IMR-90 (cell line): ENCODE data around the gene TECPR2. TPM values are rescaled to one million over a fixed set of nuclear protein-coding genes. Genes with fewer than 3 reads are reported as not detected.

Source experiments
- ATAC-seq: fragments of 200-7000 bp; cut with Tn5 transposase; 2 replicates; pipeline ENCODE4 v1.9.1; 2020; ENCODE audit warnings: low read depth, mild to moderate bottlenecking, moderate library complexity
- BruUV-seq: library from RNA; stranded (reverse); fragments of 400-500 nt; replicated peaks from 2 replicates; lab custom pipeline; 2021; lab: Mats Ljungman, UMichigan
- CTCF ChIA-PET: fragments of 300-600 bp; formaldehyde crosslinking; extraction: SDS; loops from one replicate; lab custom pipeline; 2021; ENCODE audit warnings: antibody characterized with exemption; lab: Yijun Ruan, JAX
- POLR2A ChIA-PET: fragments of 300-600 bp; sonication (Branson Sonifier 250); formaldehyde crosslinking; loops from one replicate; lab custom pipeline; 2022; ENCODE audit warnings: antibody characterized with exemption; ENCODE audit not compliant: unreplicated experiment; lab: Charles Lee
- DNase-seq: peaks from one replicate; pipeline ENCODE4 v3.0.0; 2013
- H2AFZ ChIP-seq: replicated peaks from 2 replicates; pipeline ENCODE3; 2013; ENCODE audit warnings: low read length, mild to moderate bottlenecking; ENCODE audit not compliant: poor library complexity
- H2AK5ac ChIP-seq: 2 replicates; pipeline ENCODE4 v1.6.1; 2013; ENCODE audit warnings: low read depth, low read length, inconsistent platforms
- H2AK9ac ChIP-seq: replicated peaks from 2 replicates; pipeline ENCODE3; 2013; ENCODE audit warnings: mild to moderate bottlenecking, low read depth, low read length, moderate library complexity; ENCODE audit not compliant: poor library complexity
- H2BK120ac ChIP-seq: 2 replicates; pipeline ENCODE4 v1.6.1; 2013; ENCODE audit warnings: low read depth, low read length, inconsistent platforms
- H2BK15ac ChIP-seq: 3 replicates; pipeline ENCODE4 v1.6.1; 2013; ENCODE audit warnings: low read depth, low read length, inconsistent platforms
- H2BK20ac ChIP-seq: 2 replicates; pipeline ENCODE4 v1.6.1; 2013; ENCODE audit warnings: low read depth, mild to moderate bottlenecking, inconsistent platforms, low read length, moderate library complexity
- H2BK5ac ChIP-seq: 2 replicates; pipeline ENCODE4 v1.6.1; 2013; ENCODE audit warnings: mild to moderate bottlenecking, low read depth, low read length, inconsistent platforms; ENCODE audit not compliant: poor library complexity, severe bottlenecking
- H3K14ac ChIP-seq: replicated peaks from 2 replicates; pipeline ENCODE4 v1.6.1; 2013; ENCODE audit warnings: low read depth, low read length, inconsistent platforms
- H3K18ac ChIP-seq: 2 replicates; pipeline ENCODE4 v1.6.1; 2013; ENCODE audit warnings: low read depth, low read length, control low read depth
- H3K23ac ChIP-seq: 2 replicates; pipeline ENCODE4 v1.6.1; 2013; ENCODE audit warnings: low read depth, low read length, inconsistent platforms
- H3K27ac ChIP-seq: 2 replicates; pipeline ENCODE4 v1.5.1; 2013; ENCODE audit warnings: mild to moderate bottlenecking, control low read depth, low read length; ENCODE audit not compliant: insufficient read depth
- H3K27me3 ChIP-seq: 2 replicates; pipeline ENCODE4 v1.6.1; 2013; ENCODE audit warnings: low read length; ENCODE audit not compliant: control insufficient read depth, insufficient read depth
- H3K36me3 ChIP-seq: 2 replicates; pipeline ENCODE4 v1.6.1; 2013; ENCODE audit warnings: low read length, mixed read lengths; ENCODE audit not compliant: control insufficient read depth, insufficient read depth
- H3K4ac ChIP-seq: 2 replicates; pipeline ENCODE4 v1.6.1; 2013; ENCODE audit warnings: low read depth, low read length, inconsistent platforms
- H3K4me1 ChIP-seq: 2 replicates; pipeline ENCODE4 v1.6.1; 2013; ENCODE audit warnings: low read length, mixed read lengths; ENCODE audit not compliant: control insufficient read depth, insufficient read depth
- H3K4me2 ChIP-seq: 2 replicates; pipeline ENCODE4 v1.6.1; 2013; ENCODE audit warnings: low read depth, mild to moderate bottlenecking, control low read depth, low read length, moderate library complexity
- H3K4me3 ChIP-seq: 2 replicates; pipeline ENCODE4 v1.5.1; 2013; ENCODE audit warnings: low read depth, mild to moderate bottlenecking, control low read depth, low read length, moderate library complexity; ENCODE audit not compliant: insufficient read depth
- H3K56ac ChIP-seq: 2 replicates; pipeline ENCODE4 v1.6.1; 2013; ENCODE audit warnings: low read length, inconsistent platforms; ENCODE audit not compliant: insufficient read depth; ENCODE audit errors: extremely low read depth
- H3K79me1 ChIP-seq, 2 experiments: 2 replicates each; pipeline ENCODE4 v1.6.1; 2013; ENCODE audit warnings: low read length in 2 of 2, inconsistent platforms in 1 of 2, low read depth in 1 of 2
- H3K9ac ChIP-seq: 2 replicates; pipeline ENCODE4 v1.6.1; 2013; ENCODE audit warnings: low read depth, low read length, control low read depth
- H3K9me1 ChIP-seq: 2 replicates; pipeline ENCODE4 v1.6.1; 2013; ENCODE audit warnings: low read length, inconsistent platforms; ENCODE audit not compliant: insufficient read depth
- H3K9me3 ChIP-seq: 2 replicates; pipeline ENCODE4 v1.6.1; 2013; ENCODE audit warnings: low read length; ENCODE audit not compliant: control insufficient read depth, insufficient read depth
- H4K20me1 ChIP-seq: 2 replicates; pipeline ENCODE4 v1.6.1; 2013; ENCODE audit warnings: low read length, inconsistent platforms; ENCODE audit not compliant: insufficient read depth
- H4K5ac ChIP-seq: 2 replicates; pipeline ENCODE4 v1.6.1; 2013; ENCODE audit warnings: mild to moderate bottlenecking, low read depth, low read length, control low read depth
- H4K8ac ChIP-seq, 2 experiments: 2 replicates each; pipeline ENCODE4 v1.6.1; 2013; ENCODE audit warnings: low read depth in 2 of 2, low read length in 2 of 2, control low read depth in 1 of 2, inconsistent platforms in 1 of 2
- H4K91ac ChIP-seq: 2 replicates; pipeline ENCODE4 v1.6.1; 2013; ENCODE audit warnings: low read depth, low read length, inconsistent platforms; ENCODE audit not compliant: insufficient read depth
- MAFK ChIP-seq: IDR thresholded peaks from 2 replicates; pipeline ENCODE4 v1.6.1; 2012; ENCODE audit warnings: low read depth, low read length, improper control_type of control experiment
- MAZ ChIP-seq: IDR thresholded peaks from 2 replicates; pipeline ENCODE4 v1.6.1; 2012; ENCODE audit warnings: low read depth, mild to moderate bottlenecking, low read length, improper control_type of control experiment, moderate library complexity, borderline replicate concordance
- MXI1 ChIP-seq: IDR thresholded peaks from 2 replicates; pipeline ENCODE4 v1.6.1; 2012; ENCODE audit warnings: low read depth, mild to moderate bottlenecking, low read length, moderate library complexity, borderline replicate concordance
- NFE2L2 ChIP-seq: fragments of 150-350 bp; IDR thresholded peaks from 2 replicates; pipeline ENCODE4 v1.6.1; 2016; ENCODE audit warnings: low read depth, mild to moderate bottlenecking, low read length
- RAD21 ChIP-seq: IDR thresholded peaks from 2 replicates; pipeline ENCODE4 v1.6.1; 2012; ENCODE audit warnings: low read length, improper control_type of control experiment
- WGBS, 2 experiments: methylation state at CpG; one replicate each; pipeline versions ENCODE4 v1.1.5 to v1.1.7; 2013; ENCODE audit warnings: missing lambda C conversion rate in 2 of 2; ENCODE audit not compliant: insufficient read length in 1 of 2; ENCODE audit errors: extremely low coverage in 2 of 2; 5-methylcytosine and 5-hydroxymethylcytosine counted together
- dilution Hi-C: fragments of 300-500 bp; cut with HindIII; formaldehyde crosslinking; loops from one replicate; pipeline ENCODE4 v1.14.3; 2018; ENCODE audit warnings: low sequenced_read_pairs; ENCODE audit not compliant: unreplicated experiment
- in situ Hi-C: fragments of 300-500 bp; cut with MboI; formaldehyde crosslinking; loops from 3 replicates; pipeline ENCODE4 v1.14.3; 2019; ENCODE audit warnings: low sequenced_read_pairs, inconsistent platforms, mixed read lengths
- intact Hi-C: fragments of 100-400 bp; cut with micrococcal nuclease; formaldehyde crosslinking; loops from 2 replicates; pipeline ENCODE4 v1.10.0; 2022
- polyA plus RNA-seq, 3 experiments: library from polyadenylated mRNA; depleted of rRNA; stranded (reverse); fragments of >200 nt; gene quantifications; 2 replicates each; pipeline ENCODE4 v1.2.3, GENCODE V29; 2012; ENCODE audit warnings: low replicate concordance in 1 of 3
- total RNA-seq: library from RNA; depleted of rRNA; stranded (reverse); fragments of >200 nt; gene quantifications from 2 replicates; pipeline ENCODE4 v1.2.3, GENCODE V29; 2012

TECPR2 gene
- total and polyA plus RNA-seq, 2 of the 4 experiments (the other 2 are of a cell fraction): 9.5 to 11.7 TPM

GRCh38 chr14:102491366-102491765 lies 128.6 kb downstream of the TECPR2 start:
- H2AK9ac ChIP-seq: no peak overlapping the region
- WGBS, 2 experiments: 84% methylated on average over 3 of the region's 3 CpGs; no CpG with 5 or more reads in 1 of the 2 experiments
- no peak overlapping the region for H3K14ac ChIP-seq
- H2BK20ac ChIP-seq: no peak overlapping the region
- peaks cover 3% of the 10 kb centered on the region for H4K20me1 ChIP-seq
- no peak overlapping the region for H2BK120ac ChIP-seq
- no peak overlapping the region for H3K23ac ChIP-seq
- intact Hi-C loops (no loop called here), in situ Hi-C loops (no loop called here), dilution Hi-C loops (no loop called here)
- no peaks in the 10 kb centered on the region; the same call in 1 of the 2 replicates for H3K36me3 ChIP-seq
- H3K27ac ChIP-seq: no peak overlapping the region
- no peak overlapping the region for H2AFZ ChIP-seq
- H2AK5ac ChIP-seq: no peak overlapping the region
- BruUV-seq: no TSS peak
- H4K5ac ChIP-seq: no peak overlapping the region
- no peaks in the 10 kb centered on the region for H3K79me1 ChIP-seq
- no peak overlapping the region for H3K4me3 ChIP-seq
- ChIA-PET CTCF (no interaction called here), POLR2A (no interaction called here)
- no peak overlapping the region for H3K56ac ChIP-seq
- no peaks in the 10 kb centered on the region for H3K27me3 ChIP-seq
- no peaks in the 10 kb centered on the region for H3K9me1 ChIP-seq
- DNase-seq (no peak), ATAC-seq (no peak)
- H3K9me3 ChIP-seq: no peaks in the 10 kb centered on the region
- H2BK15ac ChIP-seq: no peak overlapping the region
- no peak overlapping the region for H4K91ac ChIP-seq
- H2BK5ac ChIP-seq: no peak overlapping the region
- H3K18ac ChIP-seq: no peak overlapping the region
- no peak overlapping the region for H3K4me2 ChIP-seq
- no peaks in the 10 kb centered on the region for H3K4me1 ChIP-seq
- H3K4ac ChIP-seq: no peak overlapping the region
- H3K9ac ChIP-seq: no peak overlapping the region
- H4K8ac ChIP-seq: no peak overlapping the region
- TF ChIP-seq NFE2L2 (no peak), RAD21 (no peak), MAFK (no peak), MXI1 (no peak), MAZ (no peak)
